NCI-H526 (cell line): ENCODE measurements around the gene PNMA6E.

Source experiments
- DNase-seq, 2 experiments: peaks; one replicate each; lab custom pipeline; 2025; lab: John Stamatoyannopoulos, UW

PNMA6E gene

DNA sequence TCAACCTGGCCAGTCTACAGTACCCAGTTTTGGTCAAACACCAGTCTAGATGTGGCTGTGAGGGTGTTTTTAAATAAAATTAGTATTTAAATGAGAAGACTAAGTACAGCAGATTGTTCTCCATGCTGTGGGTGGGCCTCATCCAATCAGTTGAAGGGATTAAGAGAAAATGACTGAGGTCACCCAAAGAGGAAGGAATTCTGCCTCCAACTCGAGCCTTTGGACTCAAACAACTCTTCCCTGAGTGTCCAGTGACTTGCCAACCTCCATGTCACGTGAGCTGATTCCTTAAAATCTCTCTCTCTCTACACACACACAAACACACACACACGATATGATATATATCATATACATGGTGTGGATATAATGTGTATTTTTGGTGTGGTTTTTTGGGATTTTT, 34.7 kb upstream of the PNMA6E start:
- no peak for DNase-seq

DNA sequence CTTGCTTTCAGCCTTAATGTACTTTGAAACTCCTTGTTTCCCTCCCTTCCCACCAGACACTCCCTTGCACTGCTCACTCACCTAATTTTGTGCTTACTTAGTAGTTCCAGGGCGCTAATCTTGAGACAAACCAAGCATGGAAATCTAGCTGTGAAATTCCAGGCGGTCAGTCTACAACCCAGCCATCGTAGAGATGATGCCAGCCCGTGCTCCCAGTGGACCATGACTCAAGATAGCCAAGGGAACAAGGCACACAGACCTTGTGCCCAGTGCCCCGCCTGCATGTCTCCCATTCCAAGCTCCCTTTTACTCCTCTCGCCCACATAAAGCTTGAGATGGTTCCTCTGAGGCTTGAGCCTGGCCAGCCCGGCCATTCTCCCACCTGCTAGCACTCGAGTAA, 33.7 kb upstream of the PNMA6E start:
- no peak for DNase-seq

GRCh38 chrX:153433781-153434285, 32.7 kb upstream of the PNMA6E start:
- DNase-seq = no peak

- DNase-seq = no peak
Observed at GRCh38 chrX:153433161-153433680, 32.1 kb upstream of the PNMA6E start.

DNA sequence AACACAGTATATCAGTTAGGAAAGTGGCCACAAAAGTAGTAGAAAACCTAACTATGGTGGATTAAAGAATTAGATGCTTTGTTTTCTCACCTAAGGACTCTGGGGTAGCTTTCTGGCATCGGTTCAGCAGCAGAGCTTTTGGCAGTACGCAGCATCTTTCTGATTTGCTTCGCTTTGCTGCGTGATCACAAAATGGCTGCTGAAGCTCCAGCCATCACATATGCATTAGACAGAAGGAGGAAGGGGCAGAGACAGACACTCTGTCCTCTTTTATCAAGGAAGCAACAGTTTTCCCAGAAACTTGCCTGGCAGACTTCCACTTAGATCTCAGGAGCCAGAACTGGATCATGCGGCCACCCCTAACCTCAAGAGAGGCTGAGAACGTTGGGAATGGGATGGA, 29.6 kb upstream of the PNMA6E start:
- no peak for DNase-seq

- DNase-seq = no peak
Observed at GRCh38 chrX:153426204-153426603, 25.1 kb upstream of the PNMA6E start.

DNA sequence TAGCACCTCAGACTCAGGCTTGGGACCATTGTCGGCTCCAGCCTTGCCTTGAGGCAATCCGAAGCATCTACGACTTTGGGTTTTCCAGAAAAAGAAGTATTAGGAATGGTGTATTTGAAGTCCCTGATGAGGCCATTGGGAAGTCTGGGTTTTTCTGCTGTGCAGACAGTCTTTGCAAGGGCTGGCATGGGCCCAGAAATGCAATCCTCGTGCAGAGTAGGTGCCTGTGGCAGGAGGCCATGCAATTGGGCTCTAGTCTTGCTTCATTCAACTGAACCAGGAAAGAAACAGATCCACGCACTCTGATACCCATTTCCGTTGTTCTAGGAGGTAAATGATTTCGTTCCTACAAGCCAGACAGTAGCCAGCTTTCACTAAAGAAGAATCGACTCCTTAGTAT, 22.5 kb upstream of the PNMA6E start:
- DNase-seq = no peak

- no peak for DNase-seq
Observed at GRCh38 chrX:153421856-153422255, 20.7 kb upstream of the PNMA6E start.

DNA sequence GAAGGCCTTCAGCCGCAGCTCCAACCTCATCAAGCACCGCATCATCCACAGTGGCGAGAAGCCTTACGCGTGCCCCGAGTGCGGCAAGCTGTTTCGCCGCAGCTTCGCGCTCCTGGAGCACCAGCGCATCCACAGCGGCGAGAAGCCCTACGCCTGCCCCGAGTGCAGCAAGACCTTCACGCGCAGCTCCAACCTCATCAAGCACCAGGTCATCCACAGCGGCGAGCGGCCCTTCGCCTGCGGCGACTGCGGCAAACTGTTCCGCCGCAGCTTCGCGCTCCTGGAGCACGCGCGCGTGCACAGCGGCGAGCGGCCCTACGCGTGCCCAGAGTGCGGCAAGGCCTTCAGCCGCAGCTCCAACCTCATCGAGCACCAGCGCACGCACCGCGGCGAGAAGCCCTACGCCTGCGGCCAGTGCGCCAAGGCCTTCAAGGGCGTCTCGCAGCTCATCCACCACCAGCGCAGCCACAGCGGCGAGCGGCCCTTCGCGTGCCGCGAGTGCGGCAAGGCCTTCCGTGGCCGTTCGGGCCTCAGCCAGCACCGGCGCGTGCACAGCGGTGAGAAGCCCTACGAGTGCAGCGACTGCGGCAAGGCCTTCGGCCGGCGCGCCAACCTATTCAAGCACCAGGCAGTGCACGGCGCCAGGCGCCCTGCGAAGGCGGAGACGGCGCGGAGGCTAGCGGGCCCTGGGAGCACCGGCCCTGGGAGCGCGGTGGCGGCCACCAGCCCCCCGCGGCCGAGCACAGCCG, 19.9 kb upstream of the PNMA6E start:
- no peak for DNase-seq

GRCh38 chrX:153417637-153418036, 16.5 kb upstream of the PNMA6E start:
- no peak for DNase-seq

DNA sequence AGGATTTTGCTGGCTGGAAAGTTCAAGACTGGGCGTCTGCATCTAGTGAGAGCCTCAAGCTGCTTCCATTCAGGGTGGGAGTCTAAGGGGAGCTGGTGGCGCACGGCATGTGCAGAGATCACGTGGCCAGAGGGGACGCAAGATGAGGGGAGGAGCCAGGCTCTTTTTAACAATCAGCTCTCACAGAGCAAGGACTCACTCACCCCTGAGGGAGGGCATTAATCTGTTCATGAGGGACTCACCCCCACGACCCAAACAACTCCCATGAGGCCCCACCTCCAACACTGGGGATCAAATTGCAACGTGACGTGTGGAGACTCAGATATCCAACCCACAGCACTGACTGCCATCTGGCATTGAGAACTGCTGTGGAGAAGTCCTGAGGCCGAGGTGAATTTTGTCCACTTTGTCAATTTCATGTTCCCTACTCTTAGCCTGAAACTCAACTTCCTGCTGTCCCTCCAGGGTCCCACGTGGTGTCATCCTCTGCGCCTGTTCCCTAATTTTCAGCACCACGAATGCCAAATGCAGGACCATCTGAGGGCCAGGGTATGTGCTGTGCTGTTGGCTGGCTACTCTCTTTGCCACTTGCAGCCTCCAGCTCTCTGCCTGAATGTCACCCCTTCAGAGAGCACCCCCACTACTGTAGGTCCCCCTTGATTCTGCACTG, 15.8 kb upstream of the PNMA6E start:
- DNase-seq = no peak

- no peak for DNase-seq
Observed at GRCh38 chrX:153414856-153415510, 13.8 kb upstream of the PNMA6E start.

DNA sequence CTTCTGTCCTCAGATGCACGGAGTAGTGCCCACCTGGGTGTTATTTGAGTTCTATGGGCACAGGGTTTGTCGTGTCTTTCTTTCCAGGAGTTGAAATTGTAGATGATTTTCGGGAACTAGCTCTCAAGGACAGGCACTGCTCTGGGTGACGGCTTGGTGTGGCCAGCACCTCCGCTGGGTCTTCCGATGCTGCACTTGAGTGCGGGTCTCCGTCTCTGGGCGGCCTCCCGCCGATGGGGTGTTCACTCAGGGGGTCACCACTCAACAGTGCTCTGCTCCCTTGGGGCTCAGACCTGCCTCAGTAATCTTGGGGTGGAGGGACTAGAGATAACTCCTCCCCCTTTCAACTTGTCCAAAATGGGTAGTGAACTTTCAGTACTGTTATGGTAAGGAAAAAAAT, 12.6 kb upstream of the PNMA6E start:
- DNase-seq = no peak

DNA sequence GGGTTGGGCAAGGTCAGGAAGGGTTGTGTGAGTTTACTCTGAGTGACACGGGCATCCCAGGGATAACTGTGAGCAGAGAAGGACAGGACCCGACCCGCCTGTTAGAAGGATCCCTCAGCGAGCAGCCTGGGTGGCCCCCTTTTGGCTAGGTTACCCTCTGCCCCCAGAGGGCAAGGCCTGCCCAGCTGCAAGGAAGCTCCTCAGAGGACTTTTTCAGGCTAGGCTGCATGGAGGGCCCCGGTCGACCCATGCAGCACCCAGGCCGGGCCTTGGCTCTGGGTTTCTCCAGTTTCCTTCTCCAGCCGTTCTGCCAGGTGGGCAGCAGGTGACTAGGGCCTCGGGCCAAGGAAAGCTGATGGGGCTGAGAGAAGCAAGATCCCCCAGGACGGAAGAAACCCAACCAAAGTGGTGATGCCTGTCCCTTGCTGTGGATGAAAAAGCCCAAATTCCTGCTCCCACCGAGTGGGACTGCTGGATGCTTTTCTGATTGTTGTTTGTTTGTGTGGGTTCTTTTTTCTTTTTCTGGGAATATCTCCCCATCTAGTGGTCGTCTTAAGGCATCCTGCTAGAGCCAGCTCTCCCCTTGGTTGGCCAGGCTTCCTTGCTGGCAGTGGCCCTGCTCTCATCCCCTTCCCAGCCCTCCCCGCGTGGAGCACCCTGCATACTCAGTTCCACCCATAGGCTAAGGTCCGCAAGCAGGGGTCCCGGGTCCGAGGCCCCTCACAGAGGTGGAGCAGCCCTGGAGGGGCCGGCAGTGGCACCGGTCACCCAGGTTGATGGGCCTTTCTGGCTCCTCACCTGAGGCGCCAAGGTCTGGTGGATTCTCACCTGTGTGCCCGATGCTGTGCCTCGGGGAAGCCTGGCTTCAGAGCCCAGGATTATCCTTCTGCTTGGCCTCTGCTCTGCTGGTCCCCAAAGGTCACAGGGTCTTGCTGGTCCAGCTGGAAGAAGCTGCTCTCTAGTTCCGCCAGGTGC, 11.9 kb upstream of the PNMA6E start:
- DNase-seq = peak in 1 of 2 experiments; percentile 22

- DNase-seq = peak; percentile 12 to 42
Observed at GRCh38 chrX:153411988-153412574, 10.9 kb upstream of the PNMA6E start.

- DNase-seq = peak in 1 of 2 experiments; percentile 39
Observed at GRCh38 chrX:153411255-153411987, 10.3 kb upstream of the PNMA6E start, which contains the start of gene ZFP92. ZFP92 (plus strand) TSS chrX:153411472; CDS start chrX:153418323, 6,851 bp downstream.

DNA sequence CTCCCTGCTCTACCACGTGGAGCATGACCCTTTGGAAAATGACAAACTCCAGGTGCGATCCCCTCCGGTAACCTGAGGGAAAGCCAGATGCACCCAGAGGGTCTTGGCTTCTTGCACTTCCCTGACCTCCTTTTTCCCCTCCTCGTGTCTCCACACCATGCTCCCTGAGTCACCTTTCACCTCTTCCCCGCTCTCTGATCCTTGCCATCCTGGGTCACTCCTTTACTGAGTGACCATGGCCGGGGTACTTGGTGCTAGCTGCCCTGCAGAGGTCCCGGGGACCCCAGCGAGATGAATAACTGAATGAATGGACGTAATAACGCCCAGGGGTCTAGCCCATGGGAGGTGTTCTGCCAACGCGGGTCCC, 9.7 kb upstream of the PNMA6E start:
- no peak for DNase-seq

DNA sequence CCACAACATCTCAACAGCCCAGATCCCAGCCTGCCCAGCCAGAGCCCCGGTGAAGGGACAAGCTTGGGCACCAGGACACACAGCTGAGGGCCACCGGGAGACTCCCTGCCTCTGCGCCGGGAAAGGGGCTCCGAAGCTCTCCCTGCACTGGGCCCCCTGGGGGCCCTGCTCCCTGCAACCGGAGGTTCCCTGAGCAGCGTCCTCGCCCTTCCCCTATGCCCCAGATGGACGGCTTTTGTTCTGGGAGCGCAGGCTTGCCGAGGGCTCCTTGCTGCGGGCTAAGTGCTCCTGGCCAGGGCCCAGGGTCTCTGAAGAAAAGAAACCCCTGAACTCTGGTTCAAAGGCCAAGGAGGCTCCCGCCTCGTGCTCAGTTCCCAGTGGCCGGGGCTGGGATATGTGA, 9.2 kb upstream of the PNMA6E start:
- no peak for DNase-seq

DNA sequence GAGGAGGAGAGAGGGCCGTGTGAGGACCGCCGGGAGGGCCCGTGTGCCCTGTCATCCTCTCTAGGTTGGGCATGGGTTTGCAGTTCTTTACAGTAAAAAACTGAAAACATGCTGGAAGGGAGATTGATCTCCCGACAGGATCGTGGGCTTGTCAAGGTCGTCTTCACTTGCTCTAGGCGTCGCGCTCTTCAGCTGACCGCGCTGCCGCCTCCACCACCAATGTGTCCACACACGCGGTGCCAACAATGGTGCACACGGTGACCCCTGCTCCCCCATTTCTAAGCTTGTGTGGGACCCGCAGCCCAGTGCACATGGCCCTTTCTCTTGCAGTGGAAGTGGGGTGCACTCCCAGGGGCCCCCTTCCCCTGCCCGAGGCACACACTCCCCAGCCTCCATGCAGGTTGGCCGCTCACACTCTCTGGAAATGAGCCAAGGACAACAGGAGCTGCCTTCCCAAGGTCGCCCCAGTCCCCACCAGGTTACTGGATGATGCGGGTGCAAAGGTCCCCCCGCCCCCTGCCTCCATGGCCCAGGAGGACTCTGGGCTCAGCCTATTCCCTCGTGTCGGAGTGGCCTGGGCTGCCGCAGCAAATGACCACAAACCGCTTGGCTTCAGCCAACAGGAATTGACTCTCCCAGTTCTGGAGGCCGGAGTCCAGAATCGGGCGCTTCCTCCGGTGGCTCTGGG, 8.4 kb upstream of the PNMA6E start:
- no peak for DNase-seq

- DNase-seq = no peak
Observed at GRCh38 chrX:153408871-153409351, 7.8 kb upstream of the PNMA6E start.
